ENCODE measurements around the gene FOXQ1.

DNA sequence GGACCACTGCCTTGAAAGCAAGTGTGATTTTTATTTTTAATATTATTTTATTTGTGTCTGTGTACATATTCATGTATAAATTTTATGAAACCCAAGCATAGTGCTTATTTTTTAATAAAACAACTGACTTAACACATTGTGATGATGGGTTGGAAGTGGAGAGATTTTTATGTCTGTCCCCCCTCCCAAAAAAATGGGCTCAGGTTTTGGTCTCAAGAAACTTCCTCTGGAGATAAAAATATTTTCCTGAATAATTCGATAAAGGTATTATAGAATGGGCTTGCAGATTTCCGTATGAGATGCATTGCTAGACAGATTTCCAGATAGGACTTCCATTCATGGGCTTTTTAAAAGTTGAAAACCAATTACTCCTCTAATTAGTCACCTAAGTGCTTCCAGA, 2.7 kb downstream of the FOXQ1 start:
- TF ChIP-seq, protein P1, sequence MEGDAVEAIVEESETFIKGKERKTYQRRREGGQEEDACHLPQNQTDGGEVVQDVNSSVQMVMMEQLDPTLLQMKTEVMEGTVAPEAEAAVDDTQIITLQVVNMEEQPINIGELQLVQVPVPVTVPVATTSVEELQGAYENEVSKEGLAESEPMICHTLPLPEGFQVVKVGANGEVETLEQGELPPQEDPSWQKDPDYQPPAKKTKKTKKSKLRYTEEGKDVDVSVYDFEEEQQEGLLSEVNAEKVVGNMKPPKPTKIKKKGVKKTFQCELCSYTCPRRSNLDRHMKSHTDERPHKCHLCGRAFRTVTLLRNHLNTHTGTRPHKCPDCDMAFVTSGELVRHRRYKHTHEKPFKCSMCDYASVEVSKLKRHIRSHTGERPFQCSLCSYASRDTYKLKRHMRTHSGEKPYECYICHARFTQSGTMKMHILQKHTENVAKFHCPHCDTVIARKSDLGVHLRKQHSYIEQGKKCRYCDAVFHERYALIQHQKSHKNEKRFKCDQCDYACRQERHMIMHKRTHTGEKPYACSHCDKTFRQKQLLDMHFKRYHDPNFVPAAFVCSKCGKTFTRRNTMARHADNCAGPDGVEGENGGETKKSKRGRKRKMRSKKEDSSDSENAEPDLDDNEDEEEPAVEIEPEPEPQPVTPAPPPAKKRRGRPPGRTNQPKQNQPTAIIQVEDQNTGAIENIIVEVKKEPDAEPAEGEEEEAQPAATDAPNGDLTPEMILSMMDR (IDR thresholded peaks at IDR 0.05) = no peak
- TF ChIP-seq TCF7L2 (IDR thresholded peaks at IDR 0.05; ENCODE audit: low read depth, low read length) = no peak
- TF ChIP-seq SIN3A (IDR thresholded peaks at IDR 0.05; ENCODE audit: borderline replicate concordance, insufficient read depth, low read depth, low read length) = no peak

All from Panc1 (cell line).